Mesenchymal stem cell (in vitro differentiated cells and primary cell): ENCODE measurements around the gene SBNO1.

Source experiments
- DNase-seq: peaks from one replicate; pipeline ENCODE4 v3.0.0-alpha.2; 2013
- H2AFZ ChIP-seq: one replicate; pipeline ENCODE4 v1.6.1; 2013; ENCODE audit warnings: low read depth, mild to moderate bottlenecking, control low read depth, inconsistent platforms, low read length, moderate library complexity
- H2AK5ac ChIP-seq: 2 replicates; pipeline ENCODE4 v1.6.1; 2013; ENCODE audit warnings: low read length, moderate library complexity, mild to moderate bottlenecking, inconsistent platforms; ENCODE audit not compliant: severe bottlenecking
- H2BK120ac ChIP-seq: one replicate; pipeline ENCODE4 v1.6.1; 2013; ENCODE audit warnings: low read depth, mild to moderate bottlenecking, inconsistent platforms, low read length, moderate library complexity
- H2BK12ac ChIP-seq, 2 experiments: one replicate each; pipeline ENCODE4 v1.6.1; 2013; ENCODE audit warnings: inconsistent platforms in 2 of 2, low read length in 2 of 2, mild to moderate bottlenecking in 2 of 2, moderate library complexity in 2 of 2, control low read depth in 1 of 2
- H2BK15ac ChIP-seq: one replicate; pipeline ENCODE4 v1.6.1; 2013; ENCODE audit warnings: mild to moderate bottlenecking, low read depth, inconsistent platforms; ENCODE audit not compliant: poor library complexity, severe bottlenecking
- H2BK5ac ChIP-seq: 2 replicates; pipeline ENCODE4 v1.6.1; 2013; ENCODE audit warnings: low read depth, mild to moderate bottlenecking, low read length, control low read depth, inconsistent platforms; ENCODE audit not compliant: poor library complexity, severe bottlenecking
- H3K14ac ChIP-seq, 2 experiments: one replicate each; pipeline ENCODE4 v1.6.1; 2013; ENCODE audit warnings: inconsistent platforms in 2 of 2, low read length in 2 of 2, control low read depth in 1 of 2, mild to moderate bottlenecking in 1 of 2, moderate library complexity in 1 of 2
- H3K18ac ChIP-seq, 2 experiments: one replicate each; pipeline ENCODE4 v1.6.1; 2013; ENCODE audit warnings: inconsistent platforms in 2 of 2, low read length in 2 of 2, control low read depth in 1 of 2, low read depth in 1 of 2, mild to moderate bottlenecking in 1 of 2
- H3K23ac ChIP-seq, 2 experiments: one replicate each; pipeline ENCODE4 v1.6.1; 2013; ENCODE audit warnings: inconsistent platforms in 2 of 2, low read length in 2 of 2, mild to moderate bottlenecking in 2 of 2, moderate library complexity in 2 of 2, control low read depth in 1 of 2
- H3K27ac ChIP-seq: 2 replicates; pipeline ENCODE4 v1.5.1; 2013; ENCODE audit warnings: mild to moderate bottlenecking, moderate library complexity, low read length, control low read depth, inconsistent platforms; ENCODE audit not compliant: poor library complexity, severe bottlenecking
- H3K27me3 ChIP-seq, 2 experiments: 2 replicates each; pipeline versions ENCODE4 v1.6.1 to v1.7.0; 2013; ENCODE audit warnings: low read length in 2 of 2, mild to moderate bottlenecking in 2 of 2, moderate library complexity in 2 of 2, control low read depth in 1 of 2, inconsistent platforms in 1 of 2; ENCODE audit not compliant: control insufficient read depth in 1 of 2, insufficient read depth in 1 of 2
- H3K36me3 ChIP-seq, 2 experiments: 2 replicates each; pipeline versions ENCODE4 v1.6.1 to v1.7.0; 2013; ENCODE audit warnings: low read length in 2 of 2, control low read depth in 1 of 2, inconsistent platforms in 1 of 2, low read depth in 1 of 2, mild to moderate bottlenecking in 1 of 2; ENCODE audit not compliant: insufficient read depth in 2 of 2, control insufficient read depth in 1 of 2
- H3K4ac ChIP-seq, 2 experiments: one replicate each; pipeline ENCODE4 v1.6.1; 2013; ENCODE audit warnings: inconsistent platforms in 2 of 2, low read length in 2 of 2, mild to moderate bottlenecking in 2 of 2, moderate library complexity in 2 of 2, control low read depth in 1 of 2, low read depth in 1 of 2
- H3K4me1 ChIP-seq: 2 replicates; pipeline ENCODE4 v1.6.1; 2013; ENCODE audit warnings: low read depth, low read length, control low read depth; ENCODE audit not compliant: control insufficient read depth, insufficient read depth
- H3K4me2 ChIP-seq: 2 replicates; pipeline ENCODE4 v1.6.1; 2013; ENCODE audit warnings: low read length, mild to moderate bottlenecking, inconsistent platforms; ENCODE audit not compliant: poor library complexity, severe bottlenecking
- H3K4me3 ChIP-seq, 2 experiments: 2 replicates each; pipeline versions ENCODE4 v1.5.1 to v1.7.0; 2013; ENCODE audit warnings: low read length in 2 of 2, mild to moderate bottlenecking in 2 of 2, control low read depth in 1 of 2, low read depth in 1 of 2; ENCODE audit not compliant: insufficient read depth in 1 of 2
- H3K79me1 ChIP-seq: replicated peaks from 2 replicates; pipeline ENCODE4 v1.6.1; 2013; ENCODE audit warnings: mild to moderate bottlenecking, control low read depth, low read length, inconsistent platforms; ENCODE audit not compliant: poor library complexity, severe bottlenecking
- H3K9ac ChIP-seq: 2 replicates; pipeline ENCODE4 v1.7.0; 2013; ENCODE audit warnings: mild to moderate bottlenecking, low read length, moderate library complexity
- H3K9me3 ChIP-seq: 2 replicates; pipeline ENCODE4 v1.7.0; 2013; ENCODE audit warnings: mild to moderate bottlenecking, low read length; ENCODE audit not compliant: control insufficient read depth
- H4K8ac ChIP-seq: one replicate; pipeline ENCODE4 v1.6.1; 2013; ENCODE audit warnings: inconsistent platforms, mild to moderate bottlenecking, low read length, moderate library complexity
- H4K91ac ChIP-seq: one replicate; pipeline ENCODE4 v1.6.1; 2013; ENCODE audit warnings: mild to moderate bottlenecking, low read length, inconsistent platforms
- WGBS: methylation state at CpG from one replicate; pipeline ENCODE4 v1.1.7; 2013; ENCODE audit warnings: mixed read lengths; 5-methylcytosine and 5-hydroxymethylcytosine counted together

Gene SBNO1

DNA sequence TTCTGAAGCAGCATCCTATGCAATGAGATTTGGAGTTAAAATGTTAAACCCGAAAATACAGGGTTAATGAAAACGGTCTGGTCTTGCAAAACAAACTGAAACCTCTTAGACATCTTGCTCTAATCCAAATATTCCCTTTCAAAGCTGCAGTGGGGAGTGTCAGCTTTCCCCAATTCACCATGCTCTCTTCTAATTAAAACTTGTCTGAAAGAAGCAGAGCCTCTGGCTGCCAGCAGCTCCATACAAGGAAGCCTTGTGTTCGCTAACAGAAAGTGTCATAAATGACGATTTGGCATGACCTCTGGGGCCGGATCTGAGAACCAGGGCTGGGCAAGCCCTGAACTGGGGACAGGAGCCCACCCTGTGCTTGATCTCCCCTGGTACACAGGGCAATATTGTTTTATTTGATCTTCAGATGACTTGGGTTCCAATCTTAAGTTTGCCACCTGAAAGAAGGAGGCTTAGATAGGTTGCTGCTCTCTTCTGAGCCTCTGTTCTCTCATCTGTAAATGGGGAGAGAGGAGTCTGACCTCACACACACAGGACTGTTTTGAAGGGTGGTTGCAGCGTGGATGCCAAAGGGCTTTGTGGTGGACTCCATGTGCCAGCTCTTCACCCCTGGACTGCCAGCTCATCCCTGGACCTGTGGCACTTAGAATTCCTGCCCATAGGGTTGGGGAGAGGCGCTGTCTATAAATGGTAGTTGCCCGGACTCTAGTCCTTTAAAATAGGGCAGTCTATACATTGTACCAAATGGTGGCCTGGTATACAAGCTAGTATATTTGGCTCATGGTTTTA is 27.1 kb upstream of the SBNO1 start:
- Histone ChIP-seq H3K4me3 (no peak overlapping the region), H3K4ac (no peak overlapping the region), H3K36me3 (peaks cover 50 to 59% of the 10 kb centered on the region in 2 experiments), H3K27me3 (no peaks in the 10 kb centered on the region), H3K79me1 (peaks cover 17% of the 10 kb centered on the region), H3K23ac (no peak overlapping the region), H3K14ac (no peak overlapping the region), H2BK120ac (no peak overlapping the region), H3K9ac (peak overlapping the region; percentile 9), H4K8ac (no peak overlapping the region), H2AFZ (no peak overlapping the region), H2BK15ac (no peak overlapping the region), H3K4me2 (no peak overlapping the region), H3K9me3 (no peaks in the 10 kb centered on the region), H4K91ac (no peak overlapping the region), H3K18ac (no peak overlapping the region), H2BK5ac (no peak overlapping the region), H2AK5ac (no peak overlapping the region), H2BK12ac (no peak overlapping the region), H3K27ac (no peak overlapping the region), H3K4me1 (peaks cover 17% of the 10 kb centered on the region)
- no peak for DNase-seq
- 94% methylated on average over 8 of the region's 8 CpGs for WGBS

DNA sequence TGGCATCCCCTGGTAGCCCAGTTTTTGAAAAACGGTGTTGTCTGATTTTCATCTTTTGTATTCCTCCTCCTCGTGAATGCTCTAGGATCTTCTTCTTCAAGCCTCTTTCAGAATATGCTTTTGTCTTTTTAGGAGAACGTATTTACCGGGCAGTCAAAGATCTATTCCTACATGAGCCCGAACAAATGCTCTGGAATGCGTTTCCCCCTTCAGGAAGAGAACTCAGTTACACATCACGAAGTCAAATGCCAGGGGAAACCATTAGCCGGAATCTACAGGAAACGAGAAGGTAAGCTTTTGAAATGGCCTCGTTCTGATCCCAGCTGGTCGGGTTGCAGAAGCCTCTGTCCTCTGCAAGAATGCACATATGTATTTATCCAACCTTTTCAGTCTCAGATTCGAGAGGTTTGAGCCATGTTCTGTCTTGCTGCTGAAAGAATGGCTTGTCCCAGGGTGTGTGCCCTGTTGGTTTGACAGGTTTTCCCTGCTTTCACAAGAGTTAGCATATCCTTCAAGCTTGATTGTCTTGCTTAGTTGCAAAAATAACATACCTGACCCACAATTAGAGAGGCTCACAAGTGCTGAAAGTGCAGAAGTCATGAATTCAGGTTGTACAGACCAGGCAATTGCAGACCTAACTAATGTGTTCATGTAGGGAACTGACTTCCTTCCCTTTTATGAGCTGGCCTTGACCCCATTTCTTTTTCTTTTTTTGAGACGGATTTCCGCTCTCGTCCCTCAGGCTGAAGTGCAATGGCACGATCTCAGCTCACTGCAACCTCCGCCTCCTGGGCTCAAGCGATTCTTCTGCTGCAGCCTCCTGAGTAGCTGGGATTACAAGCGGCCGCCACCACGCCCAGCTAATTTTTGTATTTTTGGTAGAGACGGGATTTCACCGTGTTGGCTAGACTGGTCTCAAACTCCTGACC is 26.1 kb upstream of the SBNO1 start:
- Histone ChIP-seq H3K36me3 (peaks cover 40 to 50% of the 10 kb centered on the region in 2 experiments), H3K14ac (no peak overlapping the region), H3K27me3 (no peaks in the 10 kb centered on the region), H3K9me3 (no peaks in the 10 kb centered on the region), H2BK5ac (no peak overlapping the region), H3K4me3 (peak overlapping the region in 1 of 2 experiments; percentile 83), H3K27ac (peak overlapping the region; percentile 46), H3K4ac (no peak overlapping the region), H3K9ac (peak overlapping the region; percentile 85), H2BK120ac (no peak overlapping the region), H2BK12ac (no peak overlapping the region), H3K4me2 (peak overlapping the region; percentile 91), H3K23ac (no peak overlapping the region), H3K79me1 (peaks cover 17% of the 10 kb centered on the region), H2AFZ (no peak overlapping the region), H2BK15ac (no peak overlapping the region), H2AK5ac (no peak overlapping the region), H3K18ac (no peak overlapping the region), H3K4me1 (peaks cover 13% of the 10 kb centered on the region), H4K91ac (no peak overlapping the region), H4K8ac (no peak overlapping the region)
- WGBS, result 80% methylated on average over 23 of the region's 23 CpGs
- peak; percentile 17 for DNase-seq

DNA sequence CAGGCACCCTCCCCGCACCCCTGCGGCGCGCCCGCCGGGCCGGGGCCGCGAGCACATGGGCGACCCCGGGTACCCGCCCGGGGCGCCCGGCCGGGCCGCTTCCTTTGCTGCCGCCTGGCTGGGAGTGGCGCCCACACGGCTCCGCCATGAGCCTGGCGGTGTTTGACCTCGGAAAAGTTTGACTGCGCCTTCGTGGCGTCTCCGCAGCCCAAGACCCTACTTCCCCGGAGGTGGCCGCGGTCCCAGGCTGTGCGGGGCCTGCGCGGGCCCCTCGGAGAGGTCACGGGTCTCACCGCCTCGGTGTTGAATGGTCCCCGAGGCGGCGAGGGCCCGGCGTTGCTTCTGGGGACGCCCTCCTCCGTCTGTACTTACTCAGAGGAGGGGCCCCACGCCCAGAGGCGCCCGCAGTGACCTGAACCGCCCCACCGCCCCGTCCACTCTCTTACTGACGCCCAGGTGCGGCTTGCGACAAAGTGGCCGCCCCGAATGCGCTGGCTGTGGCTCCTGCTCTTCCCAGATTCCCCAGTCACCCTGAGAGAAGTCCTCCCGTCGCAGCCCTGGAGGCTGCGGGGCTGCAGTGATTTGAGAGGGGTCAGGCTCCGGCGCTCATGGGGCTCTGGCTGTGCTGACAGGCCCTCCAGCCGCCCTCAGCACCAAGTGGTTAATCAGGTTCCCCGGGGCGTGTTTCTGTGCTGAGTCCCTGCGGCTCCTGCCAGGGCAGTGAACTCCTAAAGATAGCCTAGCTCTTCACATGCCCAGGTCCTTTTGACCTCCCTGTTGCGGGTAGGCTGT is 25.1 kb upstream of the SBNO1 start:
- no peaks in the 10 kb centered on the region for H3K27me3 ChIP-seq
- peak overlapping the region; percentile 57 for H2BK15ac ChIP-seq
- H3K4ac ChIP-seq, result peak overlapping the region in 1 of 2 experiments; percentile 88
- H4K91ac ChIP-seq, result no peak overlapping the region
- no peak overlapping the region for H4K8ac ChIP-seq
- no peak overlapping the region for H2BK5ac ChIP-seq
- H3K36me3 ChIP-seq, result peaks cover 30 to 42% of the 10 kb centered on the region in 2 experiments
- WGBS, result 3% methylated on average over 66 of the region's 66 CpGs
- H3K18ac ChIP-seq, result peak overlapping the region in 1 of 2 experiments; percentile 94
- H3K27ac ChIP-seq, result peak overlapping the region; percentile 46
- H3K23ac ChIP-seq, result peak overlapping the region in 1 of 2 experiments; percentile 89
- peaks cover 13% of the 10 kb centered on the region for H3K4me1 ChIP-seq
- H3K9me3 ChIP-seq, result no peaks in the 10 kb centered on the region
- peaks cover 17% of the 10 kb centered on the region for H3K79me1 ChIP-seq
- H3K4me2 ChIP-seq, result peak overlapping the region; percentile 91
- H3K9ac ChIP-seq, result peak overlapping the region; percentile 85
- peak overlapping the region; percentile 78 to 83 for H3K4me3 ChIP-seq
- H3K14ac ChIP-seq, result peak overlapping the region in 1 of 2 experiments; percentile 96
- DNase-seq, result peak; percentile 47
- H2BK120ac ChIP-seq, result no peak overlapping the region
- H2AK5ac ChIP-seq, result peak overlapping the region; percentile 58
- peak overlapping the region; percentile 46 for H2AFZ ChIP-seq
- H2BK12ac ChIP-seq, result peak overlapping the region in 1 of 2 experiments; percentile 79
